GM18505 (cell line): ENCODE measurements around the gene NMT1.

Experiments
- ATAC-seq: cut with Tn5 transposase; IDR thresholded peaks from one replicate; pipeline ENCODE4 v1.9.1; 2021; ENCODE audit not compliant: unreplicated experiment
- POLR2A ChIP-seq: IDR thresholded peaks from 4 replicates; pipeline ENCODE4 v1.6.1; 2011; ENCODE audit warnings: borderline replicate concordance; ENCODE audit not compliant: insufficient read depth, insufficient read length; ENCODE audit errors: extremely low read depth

Gene NMT1

GRCh38 chr17:45098081-45098868 is 37.2 kb downstream of the NMT1 start:
- no peak for TF ChIP-seq POLR2A
- ATAC-seq, result no peak

DNA sequence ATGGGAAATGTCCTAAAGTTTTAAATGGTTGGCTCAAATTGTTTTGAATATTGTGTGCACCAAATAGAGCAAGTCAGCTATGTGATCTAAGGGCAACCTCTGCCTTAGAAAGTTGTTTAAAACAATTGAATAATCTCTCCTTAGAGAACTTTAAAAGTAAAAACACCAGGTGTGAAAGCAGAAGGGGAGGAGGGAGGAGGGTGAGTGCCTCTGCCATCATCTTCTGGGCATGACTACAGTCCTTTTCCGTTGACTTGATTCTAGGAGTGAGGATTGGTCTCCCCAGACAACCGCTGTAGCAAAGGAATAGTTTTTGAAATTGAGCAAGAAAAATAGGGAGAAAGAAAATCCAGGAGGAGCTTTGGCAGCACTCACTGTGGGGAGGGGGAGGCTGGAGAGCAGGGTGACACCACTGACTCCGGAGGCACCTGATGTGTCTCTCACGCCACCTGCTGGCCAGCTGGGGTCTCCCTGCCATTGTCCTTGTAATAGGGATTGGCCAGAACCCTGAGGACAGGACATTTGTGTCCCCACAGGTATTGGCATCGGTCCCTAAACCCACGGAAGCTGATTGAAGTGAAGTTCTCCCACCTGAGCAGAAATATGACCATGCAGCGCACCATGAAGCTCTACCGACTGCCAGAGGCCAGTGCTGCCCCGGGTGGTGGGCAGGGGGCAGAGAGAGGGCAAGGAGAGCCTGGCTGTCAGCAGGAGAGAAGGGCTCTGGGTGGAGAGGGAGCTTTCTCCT is 37.9 kb downstream of the NMT1 start:
- TF ChIP-seq POLR2A, result no peak
- no peak for ATAC-seq

DNA sequence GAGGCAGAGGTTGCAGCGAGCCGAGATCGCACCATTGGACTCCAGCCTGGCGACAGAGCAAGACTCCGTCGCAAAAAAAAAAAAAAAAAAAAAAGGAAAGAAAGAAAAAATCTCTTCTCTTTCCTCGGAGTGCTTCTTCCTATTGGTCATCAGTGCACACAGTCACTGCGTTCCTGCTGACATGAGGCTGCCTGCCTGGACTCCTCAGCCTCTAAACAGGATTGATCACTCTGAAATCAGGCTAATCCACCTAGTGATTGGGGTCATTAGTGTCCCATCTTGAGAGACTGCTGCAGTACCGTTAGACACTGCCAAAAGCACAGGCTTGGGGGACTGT is 40.4 kb downstream of the NMT1 start:
- ATAC-seq, result no peak
- no peak for TF ChIP-seq POLR2A

- TF ChIP-seq POLR2A, result no peak
- ATAC-seq, result no peak
Measured at GRCh38 chr17:45101883-45102811, 41.0 kb downstream of the NMT1 start.

DNA sequence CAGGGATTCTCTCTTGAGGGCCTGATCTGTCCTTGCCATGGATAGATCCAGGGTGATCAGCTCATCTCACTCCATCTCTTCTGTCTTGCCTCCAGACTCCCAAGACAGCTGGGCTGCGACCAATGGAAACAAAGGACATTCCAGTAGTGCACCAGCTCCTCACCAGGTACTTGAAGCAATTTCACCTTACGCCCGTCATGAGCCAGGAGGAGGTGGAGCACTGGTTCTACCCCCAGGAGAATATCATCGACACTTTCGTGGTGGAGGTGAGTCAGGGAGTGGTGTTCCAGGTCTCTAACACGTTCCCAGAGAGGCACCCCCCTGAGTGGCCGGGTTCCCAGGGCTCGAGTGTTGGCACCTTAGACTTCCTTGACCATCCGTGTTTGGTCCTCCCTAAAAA is 41.7 kb downstream of the NMT1 start:
- no peak for ATAC-seq
- no peak for TF ChIP-seq POLR2A

DNA sequence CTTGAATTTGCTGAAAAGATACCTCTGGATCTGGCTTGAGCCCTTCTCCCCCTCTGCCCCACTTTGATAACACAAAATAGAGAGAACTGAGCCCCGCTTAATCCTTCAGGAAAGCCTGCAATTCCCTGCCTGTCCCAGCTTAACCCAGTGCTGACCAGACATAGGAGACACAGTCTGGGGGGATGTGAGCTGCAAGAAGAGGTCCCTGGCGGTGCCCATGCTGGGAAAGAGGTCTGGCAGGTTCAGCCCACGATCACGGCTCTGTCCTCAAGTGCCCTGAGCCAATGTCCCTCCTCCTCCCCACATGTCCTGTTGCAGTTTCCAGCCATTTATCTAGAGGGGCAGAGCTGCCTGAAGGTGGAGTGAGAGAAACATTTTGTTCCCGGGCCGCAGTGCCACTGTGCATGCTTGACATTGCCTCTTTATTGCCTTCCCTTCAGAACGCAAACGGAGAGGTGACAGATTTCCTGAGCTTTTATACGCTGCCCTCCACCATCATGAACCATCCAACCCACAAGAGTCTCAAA is 42.2 kb downstream of the NMT1 start:
- no peak for ATAC-seq
- TF ChIP-seq POLR2A, result no peak

- ATAC-seq, result no peak
- TF ChIP-seq POLR2A, result no peak
Measured at GRCh38 chr17:45104029-45104428, 42.9 kb downstream of the NMT1 start.

DNA sequence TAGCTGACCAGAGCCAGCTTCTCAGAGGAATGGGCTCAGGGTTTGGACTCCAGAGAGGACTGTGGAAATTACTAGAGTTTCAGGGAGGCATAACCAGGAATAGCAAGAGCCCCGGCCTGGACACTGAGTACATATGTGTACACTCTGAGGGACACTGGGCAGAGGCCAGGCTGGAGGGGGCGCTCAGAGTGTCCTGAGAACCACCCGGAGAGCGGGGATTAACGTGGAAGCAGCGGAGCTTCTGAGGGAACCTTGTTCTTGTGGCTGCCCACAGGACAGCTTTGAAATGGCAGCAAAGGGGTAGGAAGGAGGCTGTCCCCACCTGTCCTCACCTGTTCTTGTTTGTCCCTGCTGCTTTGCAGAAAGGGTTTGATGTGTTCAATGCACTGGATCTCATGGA is 43.4 kb downstream of the NMT1 start:
- no peak for ATAC-seq
- no peak for TF ChIP-seq POLR2A

GRCh38 chr17:45104907-45105624 is 43.9 kb downstream of the NMT1 start:
- TF ChIP-seq POLR2A, result no peak
- ATAC-seq, result no peak

- TF ChIP-seq POLR2A, result no peak
- no peak for ATAC-seq
Measured at GRCh38 chr17:45106096-45106495, 45.0 kb downstream of the NMT1 start.

DNA sequence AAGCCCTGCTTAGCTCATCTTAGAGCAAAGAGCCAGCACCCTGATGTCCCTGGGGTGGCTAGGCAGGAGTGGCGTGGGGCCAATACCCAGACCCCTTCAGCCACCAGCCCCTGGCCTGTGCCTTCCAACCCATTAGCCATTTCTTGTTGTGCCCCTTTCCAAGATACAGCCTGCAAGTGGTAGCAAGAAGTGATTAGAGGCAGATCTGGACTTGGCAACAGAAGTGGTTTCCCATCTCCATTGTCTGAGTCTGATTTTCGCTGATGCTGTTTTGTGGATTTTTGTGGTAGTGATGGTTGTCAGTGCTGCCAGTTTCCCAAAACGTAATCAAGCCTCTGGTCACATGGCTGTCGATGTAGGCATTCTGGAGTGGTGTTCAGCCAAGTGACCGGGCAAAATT is 45.5 kb downstream of the NMT1 start:
- ATAC-seq, result no peak
- no peak for TF ChIP-seq POLR2A

GRCh38 chr17:45107293-45108010 is 46.3 kb downstream of the NMT1 start:
- no peak for ATAC-seq
- TF ChIP-seq POLR2A, result no peak
